ENCODE data around the gene SHCBP1L.

GRCh38 chr1:182968151-182968741 lies 15.3 kb upstream of the SHCBP1L start:
- TF ChIP-seq, protein P1, sequence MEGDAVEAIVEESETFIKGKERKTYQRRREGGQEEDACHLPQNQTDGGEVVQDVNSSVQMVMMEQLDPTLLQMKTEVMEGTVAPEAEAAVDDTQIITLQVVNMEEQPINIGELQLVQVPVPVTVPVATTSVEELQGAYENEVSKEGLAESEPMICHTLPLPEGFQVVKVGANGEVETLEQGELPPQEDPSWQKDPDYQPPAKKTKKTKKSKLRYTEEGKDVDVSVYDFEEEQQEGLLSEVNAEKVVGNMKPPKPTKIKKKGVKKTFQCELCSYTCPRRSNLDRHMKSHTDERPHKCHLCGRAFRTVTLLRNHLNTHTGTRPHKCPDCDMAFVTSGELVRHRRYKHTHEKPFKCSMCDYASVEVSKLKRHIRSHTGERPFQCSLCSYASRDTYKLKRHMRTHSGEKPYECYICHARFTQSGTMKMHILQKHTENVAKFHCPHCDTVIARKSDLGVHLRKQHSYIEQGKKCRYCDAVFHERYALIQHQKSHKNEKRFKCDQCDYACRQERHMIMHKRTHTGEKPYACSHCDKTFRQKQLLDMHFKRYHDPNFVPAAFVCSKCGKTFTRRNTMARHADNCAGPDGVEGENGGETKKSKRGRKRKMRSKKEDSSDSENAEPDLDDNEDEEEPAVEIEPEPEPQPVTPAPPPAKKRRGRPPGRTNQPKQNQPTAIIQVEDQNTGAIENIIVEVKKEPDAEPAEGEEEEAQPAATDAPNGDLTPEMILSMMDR (conservative IDR thresholded peaks at IDR 0.05 in 1 of 2, IDR thresholded peaks at IDR 0.05 in 1 of 2; ENCODE audit: low read depth in 1 of 2, low read length in 2 of 2): no peak
- TF ChIP-seq EZH2 (IDR thresholded peaks at IDR 0.05; ENCODE audit: low read length, missing control alignments): no peak

All from fibroblast of lung (primary cell).